EH (cell line): ENCODE data around the gene ADGB.
"Not testable (repeated sequence)": the region's sequence is repeated elsewhere in the genome, so short reads cannot be mapped to it uniquely, and the experiment has no call there.

ENCODE experiments used
- DNase-seq: peaks from one replicate; pipeline ENCODE4 v3.0.0-alpha.2; 2015; ENCODE audit warnings: low read depth

ADGB gene

GRCh38 chr6:146819596-146820320 lies 221.0 kb downstream of the ADGB start:
- DNase-seq: no peak

GRCh38 chr6:146827216-146827928 lies 228.6 kb downstream of the ADGB start:
- no peak for DNase-seq

- DNase-seq: no peak
Measured at GRCh38 chr6:146829792-146830565, 231.2 kb downstream of the ADGB start.

- no peak for DNase-seq
Measured at GRCh38 chr6:146833157-146833556, 234.4 kb downstream of the ADGB start.

GRCh38 chr6:146840216-146840615 lies 241.4 kb downstream of the ADGB start:
- no peak for DNase-seq

- DNase-seq: no peak
Measured at GRCh38 chr6:146840641-146841040, 241.9 kb downstream of the ADGB start.

GRCh38 chr6:146847426-146847825 lies 248.7 kb downstream of the ADGB start:
- peak; percentile 66 for DNase-seq

- peak; percentile 73 for DNase-seq
Measured at GRCh38 chr6:146850238-146850896, 251.6 kb downstream of the ADGB start.

- DNase-seq: no peak
Measured at GRCh38 chr6:146850981-146851380, 252.2 kb downstream of the ADGB start.

- peak; percentile 94 for DNase-seq
Measured at GRCh38 chr6:146851837-146852236, 253.1 kb downstream of the ADGB start.

- not testable (repeated sequence) for DNase-seq
Measured at GRCh38 chr6:146854521-146855255, 255.9 kb downstream of the ADGB start.

GRCh38 chr6:146855889-146856288 lies 257.1 kb downstream of the ADGB start:
- DNase-seq: no peak

GRCh38 chr6:146856296-146856695 lies 257.5 kb downstream of the ADGB start:
- DNase-seq: no peak

GRCh38 chr6:146857180-146857979 lies 258.6 kb downstream of the ADGB start:
- DNase-seq: peak; percentile 87

- DNase-seq: peak; percentile 46
Measured at GRCh38 chr6:146857980-146858347, 259.2 kb downstream of the ADGB start.

- no peak for DNase-seq
Measured at GRCh38 chr6:146859206-146859605, 260.4 kb downstream of the ADGB start.

- DNase-seq: no peak
Measured at GRCh38 chr6:146859795-146860495, 261.2 kb downstream of the ADGB start.

- no peak for DNase-seq
Measured at GRCh38 chr6:146860583-146860982, 261.8 kb downstream of the ADGB start.

- no peak for DNase-seq
Measured at GRCh38 chr6:146861029-146861563, 262.3 kb downstream of the ADGB start.

GRCh38 chr6:146861716-146862115 lies 262.9 kb downstream of the ADGB start:
- DNase-seq: no peak
